ENCODE results near the gene FAM241A.

GRCh38 chr4:112119353-112119783 lies 25.9 kb upstream of the FAM241A start:
- TF ChIP-seq CTCF (IDR thresholded peaks at IDR 0.05) (no peak), POLR2A (IDR thresholded peaks at IDR 0.05) (no peak)

Data from testis (tissue), 2 donors.